Measurements from ENCODE around the gene SND1.

The SND1 gene

DNA sequence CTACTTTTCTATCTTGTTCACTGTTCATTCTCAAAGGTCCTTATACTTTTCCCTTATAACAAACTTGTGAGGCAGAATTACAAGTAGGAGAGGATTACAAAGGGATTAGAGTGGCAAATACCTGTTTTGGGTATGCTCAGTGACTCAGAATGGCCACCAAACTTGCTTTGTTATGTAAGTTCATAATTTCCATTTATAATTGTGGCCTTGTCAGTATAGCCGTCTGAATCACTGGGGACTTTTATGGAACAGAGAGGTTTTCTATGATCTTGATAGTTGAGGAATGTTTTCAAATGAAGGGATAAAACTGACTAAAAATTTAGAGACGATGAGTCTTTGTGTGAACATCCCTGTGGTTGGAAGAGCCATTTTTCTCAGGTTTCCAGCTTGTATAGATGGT lies 116.2 kb downstream of the SND1 start:
- Histone ChIP-seq H3K4me1 (ENCODE audit: control insufficient read depth, insufficient read depth, low read length) (peaks cover 31% of the 10 kb centered on the region), H3K9ac (ENCODE audit: low read depth, low read length) (no peak overlapping the region), H3K36me3 (ENCODE audit: control insufficient read depth, insufficient read depth, low read length) (no peaks in the 10 kb centered on the region), H3K9me3 (ENCODE audit: control insufficient read depth, insufficient read depth, low read length) (no peaks in the 10 kb centered on the region), H3K27me3 (ENCODE audit: control insufficient read depth, insufficient read depth, low read length) (no peaks in the 10 kb centered on the region), H3K27ac (ENCODE audit: low read depth, low read length) (peak overlapping the region; percentile 21), H3K4me3 (ENCODE audit: low read depth, low read length) (no peak overlapping the region)

DNA sequence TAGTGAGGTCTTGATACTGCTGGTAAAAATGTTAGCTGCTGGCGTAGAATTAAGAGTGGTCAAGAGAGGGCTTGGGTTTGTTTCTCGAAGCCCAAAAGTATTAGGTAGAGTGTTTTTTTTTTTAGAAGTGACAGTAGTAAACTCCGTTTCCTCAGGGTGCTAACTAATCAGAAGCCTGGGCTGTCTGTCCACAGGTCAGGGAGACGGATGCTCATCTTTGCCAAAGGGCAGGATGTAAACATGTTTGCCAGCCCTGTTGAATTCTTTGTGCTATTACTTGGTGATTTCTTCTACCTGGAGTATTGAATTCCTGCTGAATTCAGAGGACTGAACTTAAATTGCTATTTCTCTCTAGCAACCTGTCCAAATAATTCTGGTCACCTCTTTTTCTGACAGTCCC lies 117.1 kb downstream of the SND1 start:
- H3K27ac ChIP-seq (ENCODE audit: low read depth, low read length): no peak overlapping the region
- H3K36me3 ChIP-seq (ENCODE audit: control insufficient read depth, insufficient read depth, low read length): no peaks in the 10 kb centered on the region
- H3K4me1 ChIP-seq (ENCODE audit: control insufficient read depth, insufficient read depth, low read length): peaks cover 29% of the 10 kb centered on the region
- H3K9me3 ChIP-seq (ENCODE audit: control insufficient read depth, insufficient read depth, low read length): no peaks in the 10 kb centered on the region
- H3K9ac ChIP-seq (ENCODE audit: low read depth, low read length): no peak overlapping the region
- no peak overlapping the region for H3K4me3 ChIP-seq (ENCODE audit: low read depth, low read length)
- no peaks in the 10 kb centered on the region for H3K27me3 ChIP-seq (ENCODE audit: control insufficient read depth, insufficient read depth, low read length)

- Histone ChIP-seq H3K27me3 (ENCODE audit: control insufficient read depth, insufficient read depth, low read length) (no peaks in the 10 kb centered on the region), H3K4me1 (ENCODE audit: control insufficient read depth, insufficient read depth, low read length) (peaks cover 23% of the 10 kb centered on the region), H3K9me3 (ENCODE audit: control insufficient read depth, insufficient read depth, low read length) (no peaks in the 10 kb centered on the region), H3K9ac (ENCODE audit: low read depth, low read length) (no peak overlapping the region), H3K36me3 (ENCODE audit: control insufficient read depth, insufficient read depth, low read length) (no peaks in the 10 kb centered on the region), H3K4me3 (ENCODE audit: low read depth, low read length) (no peak overlapping the region), H3K27ac (ENCODE audit: low read depth, low read length) (no peak overlapping the region)
Observed at GRCh38 chr7:127769696-127770400, 117.9 kb downstream of the SND1 start.

DNA sequence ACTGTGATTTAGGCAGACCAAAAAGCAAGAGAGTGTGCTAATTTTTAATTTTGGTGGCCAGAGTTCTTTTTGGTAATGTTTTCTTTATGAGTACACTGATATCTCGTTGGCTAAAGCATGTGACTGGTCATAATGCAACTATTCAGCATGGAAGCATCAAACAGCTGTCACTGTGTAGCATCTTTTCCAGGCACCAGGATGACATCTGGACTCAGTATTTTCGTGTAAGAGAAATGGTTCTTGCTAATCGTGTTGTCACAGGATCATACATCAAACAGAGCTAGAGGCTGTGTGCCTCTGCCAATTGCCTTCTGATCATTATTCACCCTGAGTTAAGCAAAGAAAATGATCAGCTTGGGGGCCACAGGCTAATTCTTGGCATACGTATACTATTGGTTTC lies 118.9 kb downstream of the SND1 start:
- Histone ChIP-seq H3K27me3 (ENCODE audit: control insufficient read depth, insufficient read depth, low read length) (no peaks in the 10 kb centered on the region), H3K4me1 (ENCODE audit: control insufficient read depth, insufficient read depth, low read length) (peaks cover 21% of the 10 kb centered on the region), H3K9ac (ENCODE audit: low read depth, low read length) (no peak overlapping the region), H3K36me3 (ENCODE audit: control insufficient read depth, insufficient read depth, low read length) (no peaks in the 10 kb centered on the region), H3K9me3 (ENCODE audit: control insufficient read depth, insufficient read depth, low read length) (no peaks in the 10 kb centered on the region), H3K27ac (ENCODE audit: low read depth, low read length) (no peak overlapping the region), H3K4me3 (ENCODE audit: low read depth, low read length) (no peak overlapping the region)

DNA sequence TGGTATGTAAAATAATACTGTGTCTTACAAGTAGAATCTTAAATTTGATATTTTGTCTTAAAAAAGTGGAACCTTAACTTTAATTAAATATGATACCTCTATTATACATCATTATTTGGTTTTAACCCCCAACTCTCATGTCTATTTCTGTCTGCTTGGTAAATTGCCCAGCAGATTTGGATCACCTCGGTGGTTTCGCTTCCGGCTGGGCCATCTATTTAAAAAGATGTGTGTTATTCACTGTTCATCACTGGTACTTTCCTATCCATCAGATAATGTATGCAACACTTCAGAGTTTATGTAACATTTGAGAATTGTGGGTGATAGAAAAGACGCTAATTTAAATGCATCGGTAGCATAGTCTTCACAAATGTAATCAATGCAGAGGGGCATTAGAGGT lies 119.7 kb downstream of the SND1 start:
- Histone ChIP-seq H3K9me3 (ENCODE audit: control insufficient read depth, insufficient read depth, low read length) (no peaks in the 10 kb centered on the region), H3K9ac (ENCODE audit: low read depth, low read length) (no peak overlapping the region), H3K4me3 (ENCODE audit: low read depth, low read length) (no peak overlapping the region), H3K36me3 (ENCODE audit: control insufficient read depth, insufficient read depth, low read length) (no peaks in the 10 kb centered on the region), H3K27ac (ENCODE audit: low read depth, low read length) (no peak overlapping the region), H3K4me1 (ENCODE audit: control insufficient read depth, insufficient read depth, low read length) (peaks cover 24% of the 10 kb centered on the region), H3K27me3 (ENCODE audit: control insufficient read depth, insufficient read depth, low read length) (no peaks in the 10 kb centered on the region)

DNA sequence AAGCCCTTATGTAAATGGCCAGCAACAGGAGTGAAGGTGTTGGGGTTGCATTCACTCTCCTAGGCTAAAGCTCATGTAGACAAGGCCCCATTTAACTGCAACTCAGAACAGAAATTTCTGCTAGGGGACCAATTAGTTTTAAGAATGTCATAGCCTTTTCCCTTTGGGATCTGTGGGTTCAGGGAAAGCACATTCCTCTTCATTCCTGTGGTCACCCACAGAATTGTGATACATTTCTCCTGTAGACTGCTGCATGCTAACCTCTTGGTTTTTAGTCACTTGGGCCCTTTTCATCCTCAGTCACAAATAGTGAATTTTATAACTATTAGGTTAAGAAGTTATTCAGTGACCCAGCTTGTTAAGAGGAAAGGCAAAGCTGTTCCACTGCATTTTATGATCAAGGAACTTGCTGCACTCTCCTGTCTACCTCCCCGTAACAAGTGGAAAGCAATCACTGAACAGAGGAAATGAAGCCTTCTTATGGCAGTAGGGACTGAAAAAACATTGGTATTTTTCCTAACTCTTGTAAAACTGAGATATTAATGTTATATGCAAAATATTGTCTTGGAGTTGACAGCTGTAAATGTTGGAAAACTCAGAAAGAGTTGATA lies 124.9 kb downstream of the SND1 start:
- H3K9me3 ChIP-seq (ENCODE audit: control insufficient read depth, insufficient read depth, low read length): no peaks in the 10 kb centered on the region

DNA sequence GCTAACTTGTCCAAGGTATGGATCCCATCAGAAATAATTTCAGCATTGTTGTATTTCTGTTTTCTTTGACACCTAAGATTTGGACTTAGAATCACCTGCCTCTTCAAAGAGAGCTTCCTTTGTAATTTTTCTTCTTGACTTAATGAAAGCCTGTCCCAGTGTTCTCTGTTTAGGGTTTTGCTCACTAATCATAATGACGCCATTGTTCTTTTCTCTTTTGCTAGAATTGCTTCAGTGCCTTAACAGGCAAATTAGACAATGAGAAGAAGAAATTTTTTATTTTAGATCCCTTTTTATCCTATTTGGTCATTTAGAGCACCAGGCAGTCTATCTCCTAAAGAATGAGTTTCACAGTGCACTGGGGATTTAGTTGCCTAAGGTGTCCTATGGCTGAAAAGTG lies 128.5 kb downstream of the SND1 start:
- H3K9ac ChIP-seq (ENCODE audit: low read depth, low read length): no peak overlapping the region
- no peaks in the 10 kb centered on the region for H3K9me3 ChIP-seq (ENCODE audit: control insufficient read depth, insufficient read depth, low read length)
- H3K4me3 ChIP-seq (ENCODE audit: low read depth, low read length): no peak overlapping the region
- peaks cover 4% of the 10 kb centered on the region; the same call in 1 of the 2 replicates for H3K36me3 ChIP-seq (ENCODE audit: control insufficient read depth, insufficient read depth, low read length)
- peaks cover 40% of the 10 kb centered on the region for H3K4me1 ChIP-seq (ENCODE audit: control insufficient read depth, insufficient read depth, low read length)
- no peaks in the 10 kb centered on the region for H3K27me3 ChIP-seq (ENCODE audit: control insufficient read depth, insufficient read depth, low read length)
- no peak overlapping the region for H3K27ac ChIP-seq (ENCODE audit: low read depth, low read length)

More for the DNA sequence above, 124.9 kb downstream of the SND1 start:
- Histone ChIP-seq H3K27me3 (ENCODE audit: control insufficient read depth, insufficient read depth, low read length) (no peaks in the 10 kb centered on the region), H3K4me1 (ENCODE audit: control insufficient read depth, insufficient read depth, low read length) (peaks cover 31% of the 10 kb centered on the region), H3K36me3 (ENCODE audit: control insufficient read depth, insufficient read depth, low read length) (no peaks in the 10 kb centered on the region), H3K27ac (ENCODE audit: low read depth, low read length) (no peak overlapping the region), H3K9ac (ENCODE audit: low read depth, low read length) (no peak overlapping the region), H3K4me3 (ENCODE audit: low read depth, low read length) (no peak overlapping the region)

- Histone ChIP-seq H3K4me3 (ENCODE audit: low read depth, low read length) (no peak overlapping the region), H3K9me3 (ENCODE audit: control insufficient read depth, insufficient read depth, low read length) (no peaks in the 10 kb centered on the region), H3K4me1 (ENCODE audit: control insufficient read depth, insufficient read depth, low read length) (peaks cover 40% of the 10 kb centered on the region), H3K27me3 (ENCODE audit: control insufficient read depth, insufficient read depth, low read length) (no peaks in the 10 kb centered on the region), H3K9ac (ENCODE audit: low read depth, low read length) (no peak overlapping the region), H3K27ac (ENCODE audit: low read depth, low read length) (no peak overlapping the region), H3K36me3 (ENCODE audit: control insufficient read depth, insufficient read depth, low read length) (peaks cover 4% of the 10 kb centered on the region; the same call in 1 of the 2 replicates)
Observed at GRCh38 chr7:127781081-127781480, 129.1 kb downstream of the SND1 start.

GRCh38 chr7:127782075-127782474 lies 130.1 kb downstream of the SND1 start:
- Histone ChIP-seq H3K27me3 (ENCODE audit: control insufficient read depth, insufficient read depth, low read length) (no peaks in the 10 kb centered on the region), H3K27ac (ENCODE audit: low read depth, low read length) (peak overlapping the region; percentile 42), H3K9ac (ENCODE audit: low read depth, low read length) (no peak overlapping the region), H3K4me1 (ENCODE audit: control insufficient read depth, insufficient read depth, low read length) (peaks cover 37% of the 10 kb centered on the region), H3K9me3 (ENCODE audit: control insufficient read depth, insufficient read depth, low read length) (no peaks in the 10 kb centered on the region), H3K4me3 (ENCODE audit: low read depth, low read length) (no peak overlapping the region), H3K36me3 (ENCODE audit: control insufficient read depth, insufficient read depth, low read length) (peaks cover 4% of the 10 kb centered on the region; the same call in 1 of the 2 replicates)

DNA sequence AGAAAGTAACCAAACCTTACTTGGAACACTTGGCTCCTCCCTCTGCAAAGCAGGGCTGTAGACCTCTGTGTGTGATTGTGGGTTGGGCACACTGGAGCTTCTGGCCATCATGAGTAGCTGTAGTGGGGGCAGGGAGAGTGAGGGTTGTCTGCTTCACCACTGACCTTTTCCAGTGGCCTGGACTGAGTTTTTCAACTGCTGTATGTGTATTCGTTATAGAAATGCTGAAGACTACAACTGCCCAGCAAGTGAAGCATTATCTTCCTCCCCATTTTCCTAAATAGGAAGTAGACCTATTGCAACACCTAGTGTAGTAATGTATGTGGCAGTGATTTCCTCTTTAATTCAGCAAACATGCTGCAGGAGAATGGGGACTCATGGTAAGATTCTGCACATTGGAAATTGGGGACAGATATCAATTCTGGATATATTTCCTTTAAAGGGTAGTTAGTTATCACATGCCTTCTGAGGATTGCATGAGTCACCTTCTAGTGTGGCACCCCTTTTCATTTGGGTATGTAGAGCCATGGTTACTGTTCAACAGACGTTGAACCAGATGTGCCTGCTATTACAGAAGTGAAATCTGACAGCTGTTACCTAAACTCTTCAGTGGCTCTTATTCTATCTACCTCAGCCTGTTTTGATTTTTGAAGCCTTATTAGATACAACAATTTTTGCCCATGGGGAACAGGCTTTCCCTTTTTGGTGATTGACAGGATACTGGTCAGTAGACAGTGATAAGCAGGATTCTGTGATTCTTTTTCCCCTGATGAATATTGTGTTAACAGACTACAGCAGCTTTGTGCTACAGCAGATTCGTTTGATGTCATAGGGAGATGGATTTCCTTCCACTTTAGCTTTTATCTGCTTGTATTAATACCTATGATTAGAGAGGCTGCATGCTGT lies 130.9 kb downstream of the SND1 start:
- H3K36me3 ChIP-seq (ENCODE audit: control insufficient read depth, insufficient read depth, low read length): peaks cover 4% of the 10 kb centered on the region; the same call in 1 of the 2 replicates
- H3K27me3 ChIP-seq (ENCODE audit: control insufficient read depth, insufficient read depth, low read length): no peaks in the 10 kb centered on the region
- H3K9ac ChIP-seq (ENCODE audit: low read depth, low read length): no peak overlapping the region
- H3K9me3 ChIP-seq (ENCODE audit: control insufficient read depth, insufficient read depth, low read length): no peaks in the 10 kb centered on the region
- peaks cover 38% of the 10 kb centered on the region for H3K4me1 ChIP-seq (ENCODE audit: control insufficient read depth, insufficient read depth, low read length)
- H3K27ac ChIP-seq (ENCODE audit: low read depth, low read length): no peak overlapping the region
- H3K4me3 ChIP-seq (ENCODE audit: low read depth, low read length): no peak overlapping the region

DNA sequence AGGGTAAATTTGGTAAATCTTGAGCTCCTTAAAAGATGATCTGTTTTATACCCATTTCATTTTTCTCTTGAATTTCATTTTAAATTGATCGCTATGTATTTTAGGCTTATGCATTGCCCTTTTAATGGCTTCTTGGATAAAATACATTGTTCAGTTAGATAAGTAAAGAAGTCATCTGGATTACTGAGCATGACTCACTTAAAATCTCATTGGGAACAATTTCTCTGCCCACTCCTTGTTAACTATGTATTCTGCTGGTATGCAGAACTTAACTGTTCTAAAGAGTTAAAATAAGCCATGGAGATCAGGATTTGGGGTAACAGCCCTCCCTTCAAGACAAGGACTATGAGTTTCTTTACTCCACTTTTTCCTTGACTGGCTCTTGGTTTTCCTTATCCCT lies 134.2 kb downstream of the SND1 start:
- H3K9me3 ChIP-seq (ENCODE audit: control insufficient read depth, insufficient read depth, low read length): no peaks in the 10 kb centered on the region
- peaks cover 21% of the 10 kb centered on the region for H3K4me1 ChIP-seq (ENCODE audit: control insufficient read depth, insufficient read depth, low read length)
- no peak overlapping the region for H3K27ac ChIP-seq (ENCODE audit: low read depth, low read length)
- no peak overlapping the region for H3K9ac ChIP-seq (ENCODE audit: low read depth, low read length)
- no peak overlapping the region for H3K4me3 ChIP-seq (ENCODE audit: low read depth, low read length)
- peaks cover 4% of the 10 kb centered on the region; the same call in 1 of the 2 replicates for H3K36me3 ChIP-seq (ENCODE audit: control insufficient read depth, insufficient read depth, low read length)
- H3K27me3 ChIP-seq (ENCODE audit: control insufficient read depth, insufficient read depth, low read length): no peaks in the 10 kb centered on the region

Measured in HUES48 (cell line).